ENCODE data around the gene SRSF8.

The SRSF8 gene

DNA sequence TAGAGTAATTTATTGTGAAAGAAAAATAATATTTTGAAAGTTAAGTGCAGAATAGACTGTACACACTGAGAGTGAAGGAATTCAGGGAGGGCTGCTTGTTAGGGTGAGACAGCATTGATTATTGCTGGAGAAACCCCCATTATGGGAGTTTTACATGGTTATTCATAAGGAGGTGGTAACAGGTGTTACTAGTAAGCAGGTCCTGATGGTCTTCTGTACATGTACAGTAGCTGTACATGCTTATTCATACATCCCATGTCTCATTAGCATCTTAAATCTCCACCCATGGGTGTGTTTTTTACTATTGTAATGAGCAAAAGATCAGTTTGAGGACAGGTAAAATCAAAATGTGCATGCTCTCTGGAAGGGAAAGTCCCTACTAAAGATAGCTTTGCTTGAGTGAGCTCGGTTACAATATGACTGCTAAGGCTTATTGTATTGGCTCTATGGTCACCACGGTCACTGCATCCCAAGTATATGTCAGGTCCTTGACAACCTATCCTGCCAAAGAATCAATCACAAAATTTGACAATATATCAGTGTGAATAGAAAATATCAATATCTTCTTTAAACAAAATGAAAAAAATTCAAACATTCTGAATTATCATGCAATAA lies 11.3 kb upstream of the SRSF8 start:
- no peak overlapping the region for H3K4me3 ChIP-seq (ENCODE audit: low read depth, low read length)
- DNase-seq (ENCODE audit: low read depth) = no peak
- no peak for TF ChIP-seq CTCF (IDR thresholded peaks at IDR 0.05; ENCODE audit: control insufficient read depth, extremely low read depth, insufficient read depth)

- no peak for DNase-seq (ENCODE audit: low read depth)
- TF ChIP-seq CTCF (IDR thresholded peaks at IDR 0.05; ENCODE audit: control insufficient read depth, extremely low read depth, insufficient read depth) = no peak
- H3K4me3 ChIP-seq (ENCODE audit: low read depth, low read length) = no peak overlapping the region
These were observed 8.8 kb upstream of the SRSF8 start for GRCh38 chr11:95057959-95058358.

DNA sequence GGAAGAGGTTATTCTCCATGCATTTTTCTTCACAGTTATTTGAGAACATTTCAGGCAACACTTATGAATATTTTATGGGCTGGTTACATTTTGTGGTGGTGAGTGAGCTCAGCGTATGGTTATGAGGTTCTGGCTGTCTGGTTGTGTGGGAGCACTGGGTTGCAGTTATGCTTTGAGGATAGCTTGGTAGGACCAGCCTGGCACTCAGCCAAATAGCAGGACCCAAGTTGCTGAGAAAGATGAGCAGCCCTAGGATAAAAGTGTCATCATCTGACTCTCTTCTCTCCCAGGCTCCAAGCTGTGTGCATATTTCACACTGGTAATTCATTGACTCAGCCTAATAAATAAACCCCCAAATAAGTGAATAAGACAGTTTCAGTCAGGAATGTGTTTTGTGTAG lies 8.1 kb upstream of the SRSF8 start:
- no peak for TF ChIP-seq CTCF (IDR thresholded peaks at IDR 0.05; ENCODE audit: control insufficient read depth, extremely low read depth, insufficient read depth)
- DNase-seq (ENCODE audit: low read depth) = no peak

GRCh38 chr11:95059046-95059445 lies 7.7 kb upstream of the SRSF8 start:
- TF ChIP-seq CTCF (IDR thresholded peaks at IDR 0.05; ENCODE audit: control insufficient read depth, extremely low read depth, insufficient read depth) = no peak
- H3K4me3 ChIP-seq (ENCODE audit: low read depth, low read length) = no peak overlapping the region
- no peak for DNase-seq (ENCODE audit: low read depth)

More for the DNA sequence above, 8.1 kb upstream of the SRSF8 start:
- no peak overlapping the region for H3K4me3 ChIP-seq (ENCODE audit: low read depth, low read length)

DNA sequence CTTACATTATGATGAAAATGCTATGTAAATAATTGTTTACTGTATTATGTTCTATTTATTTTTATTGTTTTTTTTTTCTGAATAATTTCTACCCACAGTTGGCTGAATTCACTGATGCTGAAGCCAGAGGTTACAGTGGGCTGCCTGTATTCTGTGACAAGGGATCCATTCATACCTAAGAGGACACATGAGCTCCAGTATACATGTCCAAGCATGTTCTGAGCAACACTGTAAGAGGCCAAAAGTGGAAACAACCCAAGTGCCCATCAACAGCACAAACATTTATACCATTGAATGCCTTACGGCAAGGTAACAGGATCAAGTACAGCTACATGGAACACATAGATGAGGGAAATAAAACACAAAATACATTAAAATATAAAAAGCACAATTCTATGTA lies 1.4 kb upstream of the SRSF8 start:
- H3K4me3 ChIP-seq (ENCODE audit: low read depth, low read length) = no peak overlapping the region
- TF ChIP-seq CTCF (IDR thresholded peaks at IDR 0.05; ENCODE audit: control insufficient read depth, extremely low read depth, insufficient read depth) = no peak
- no peak for DNase-seq (ENCODE audit: low read depth)

GRCh38 chr11:95067039-95067840 lies 521 bp downstream of the SRSF8 start:
- DNase-seq (ENCODE audit: low read depth) = no peak
- peak overlapping the region; percentile 70 for H3K4me3 ChIP-seq (ENCODE audit: low read depth, low read length)
- TF ChIP-seq CTCF (IDR thresholded peaks at IDR 0.05; ENCODE audit: control insufficient read depth, extremely low read depth, insufficient read depth) = peak; percentile 64
